ENCODE measurements around the gene CNNM4. TPM values are rescaled to one million over a fixed set of nuclear protein-coding genes. Genes with fewer than 3 reads are reported as not detected.

Gene CNNM4
- total RNA-seq, 1 donor from 2014 or later, result 8.3 TPM

GRCh38 chr2:96816127-96816835 is 55.6 kb downstream of the CNNM4 start, which contains the start of gene CNNM3:
Gene CNNM3, plus strand, starts transcription at chr2:96816268. Its CDS starts 10 bp downstream, at chr2:96816278.
- no peaks in the 10 kb centered on the region for H3K36me3 ChIP-seq

GRCh38 chr2:96816836-96817702 is 56.4 kb downstream of the CNNM4 start:
- H3K27me3 ChIP-seq, result no peaks in the 10 kb centered on the region
- H3K36me3 ChIP-seq, result no peaks in the 10 kb centered on the region
- H3K4me1 ChIP-seq, result peaks cover 58% of the 10 kb centered on the region
- intact Hi-C loops (cut with DNase I), result loop anchor here (5.0 kb wide), 1 partner anchor 55 kb away; the partner anchor contains the start of gene CNNM4
- H3K27ac ChIP-seq, result peak overlapping the region; percentile 90
- H3K4me3 ChIP-seq, result peak overlapping the region; percentile 71 to 73
- TF ChIP-seq POLR2A (IDR thresholded peaks at IDR 0.05) (no peak), CTCF (IDR thresholded peaks at IDR 0.05) (no peak), POLR2AphosphoS5 (IDR thresholded peaks at IDR 0.05; ENCODE audit: insufficient read depth in 1 of 2, low read depth in 1 of 2) (no peak)
- no peaks in the 10 kb centered on the region for H3K9me3 ChIP-seq
- DNase-seq (ENCODE audit: extremely low spot score in 2 of 2), result no peak

More at GRCh38 chr2:96816127-96816835, 55.6 kb downstream of the CNNM4 start, which contains the start of gene CNNM3:
- Histone ChIP-seq H3K27ac (peak within 1 kb of the TSS; percentile 90), H3K4me1 (peaks cover 62% of the 10 kb centered on the region), H3K4me3 (peak within 1 kb of the TSS; percentile 71 to 73), H3K9me3 (no peaks in the 10 kb centered on the region), H3K27me3 (no peaks in the 10 kb centered on the region)
- TF ChIP-seq POLR2AphosphoS5 (IDR thresholded peaks at IDR 0.05; ENCODE audit: insufficient read depth in 1 of 2, low read depth in 1 of 2) (peak in 1 of 2 donors; percentile 50), CTCF (IDR thresholded peaks at IDR 0.05) (peak in 2 of 3 experiments; percentile 56 to 60), POLR2A (IDR thresholded peaks at IDR 0.05) (peak in 1 of 2 donors; percentile 65)
- intact Hi-C loops (cut with DNase I), result loop anchor here (5.0 kb wide), 1 partner anchor 54 kb away; the partner anchor contains the start of gene CNNM4
- DNase-seq (ENCODE audit: extremely low spot score in 2 of 2), result peak in 1 of 2 donors; percentile 94

GRCh38 chr2:96817882-96818281 is 57.2 kb downstream of the CNNM4 start:
- intact Hi-C loops (cut with DNase I), result loop anchor here (5.0 kb wide), 1 partner anchor 56 kb away; the partner anchor contains the start of gene CNNM4
- TF ChIP-seq CTCF (IDR thresholded peaks at IDR 0.05) (no peak), POLR2A (IDR thresholded peaks at IDR 0.05) (no peak), POLR2AphosphoS5 (IDR thresholded peaks at IDR 0.05; ENCODE audit: insufficient read depth in 1 of 2, low read depth in 1 of 2) (no peak)
- DNase-seq (ENCODE audit: extremely low spot score in 2 of 2), result no peak
- Histone ChIP-seq H3K27me3 (no peaks in the 10 kb centered on the region), H3K4me1 (peaks cover 58% of the 10 kb centered on the region), H3K9me3 (no peaks in the 10 kb centered on the region), H3K36me3 (no peaks in the 10 kb centered on the region), H3K27ac (no peak overlapping the region), H3K4me3 (peak overlapping the region; percentile 71 to 73)

GRCh38 chr2:96819128-96819875 is 58.6 kb downstream of the CNNM4 start:
- Histone ChIP-seq H3K4me1 (peaks cover 66% of the 10 kb centered on the region), H3K36me3 (no peaks in the 10 kb centered on the region), H3K27me3 (no peaks in the 10 kb centered on the region), H3K4me3 (no peak overlapping the region), H3K9me3 (no peaks in the 10 kb centered on the region), H3K27ac (no peak overlapping the region)
- TF ChIP-seq POLR2A (IDR thresholded peaks at IDR 0.05), result no peak
- no peak for TF ChIP-seq CTCF (IDR thresholded peaks at IDR 0.05)
- TF ChIP-seq POLR2AphosphoS5 (IDR thresholded peaks at IDR 0.05; ENCODE audit: insufficient read depth in 1 of 2, low read depth in 1 of 2), result no peak
- DNase-seq (ENCODE audit: extremely low spot score in 2 of 2), result no peak
- intact Hi-C loops (cut with DNase I), result loop anchor here (5.0 kb wide), 1 partner anchor 57 kb away; the partner anchor contains the start of gene CNNM4
